ENCODE data around the gene DAP3. TPM values are rescaled to one million over a fixed set of nuclear protein-coding genes. Genes with fewer than 3 reads are reported as not detected.

Gene DAP3
- total and polyA plus RNA-seq, 2 of the 13 experiments (the other 11 are each of a cell fraction or from before 2014, with no cell fraction given), result 129 to 133 TPM

- in situ Hi-C loops (cut with HindIII; ENCODE audit: extremely low pct_ligation_motif_present, low pct_unique_long_range_greater_than_20kb) (no loop called here), intact Hi-C loops (cut with micrococcal nuclease; ENCODE audit: unreplicated experiment) (no loop called here)
- ATAC-seq (no peak), DNase-seq (ENCODE audit: low spot score) (no peak), FAIRE-seq (no peak)
- Histone ChIP-seq H3K4me1 (ENCODE audit: insufficient read depth, low read length) (no peaks in the 10 kb centered on the region), H3K4me3 (replicated peaks in 1 of 3; ENCODE audit: insufficient read depth in 1 of 3, low read depth in 2 of 3, low read length in 3 of 3) (no peak overlapping the region), H2AFZ (ENCODE audit: low read length) (no peak overlapping the region), H3K4me2 (ENCODE audit: low read depth, low read length) (no peak overlapping the region), H3K27me3 (ENCODE audit: control insufficient read depth in 1 of 2, insufficient read depth in 2 of 2, low read length in 2 of 2) (no peaks in the 10 kb centered on the region), H4K20me1 (ENCODE audit: insufficient read depth, low read length) (no peaks in the 10 kb centered on the region), H3K27ac (ENCODE audit: extremely low read length, insufficient read depth, low read length) (no peak overlapping the region), H3K36me3 (replicated peaks in 1 of 2; ENCODE audit: control insufficient read depth in 1 of 2, insufficient read depth in 2 of 2, low read length in 2 of 2) (peaks cover 25 to 72% of the 10 kb centered on the region in 2 experiments), H3K9me3 (ENCODE audit: low read length) (no peaks in the 10 kb centered on the region), H3K79me2 (ENCODE audit: insufficient read depth, low read length) (no peaks in the 10 kb centered on the region), H3K9ac (ENCODE audit: insufficient read depth, low read depth, low read length) (no peak overlapping the region)
- ChIA-PET CTCF (ENCODE audit: low intra/inter-chr PET ratio, low total read pairs) (no interaction called here), POLR2A (no interaction called here)
- TF ChIP-seq ZNF362 (CRISPR knock-in tag; IDR thresholded peaks at IDR 0.05; ENCODE audit: borderline replicate concordance), result no peak
- no peak for TF ChIP-seq NFKBIZ (CRISPR knock-in tag; IDR thresholded peaks at IDR 0.05)
- TF ChIP-seq HDAC6 (IDR thresholded peaks at IDR 0.05; ENCODE audit: low read depth, low read length), result no peak
- no peak for TF ChIP-seq EED (CRISPR knock-in tag; IDR thresholded peaks at IDR 0.05)
- TF ChIP-seq FOXC1 (CRISPR knock-in tag; IDR thresholded peaks at IDR 0.05; ENCODE audit: borderline replicate concordance), result no peak
- TF ChIP-seq ZNF770 (CRISPR knock-in tag; IDR thresholded peaks at IDR 0.05), result peak; percentile 89
- no TSS peak for BruUV-seq (replicated peaks)
- WGBS (ENCODE audit: low lambda C conversion rate), result 96% methylated on average over 5 of the region's 5 CpGs
Measured at GRCh38 chr1:155669233-155670162, 19.4 kb upstream of the DAP3 start.
